GM04503 (cell line): Measurements from ENCODE around the gene ZDHHC14.
"Not testable (repeated sequence)": the region's sequence is repeated elsewhere in the genome, so short reads cannot be mapped to it uniquely, and the experiment has no call there.

Experiments
- DNase-seq: peaks from one replicate; pipeline ENCODE4 v3.0.0-alpha.2; 2012; ENCODE audit warnings: low read depth

Gene ZDHHC14

DNA sequence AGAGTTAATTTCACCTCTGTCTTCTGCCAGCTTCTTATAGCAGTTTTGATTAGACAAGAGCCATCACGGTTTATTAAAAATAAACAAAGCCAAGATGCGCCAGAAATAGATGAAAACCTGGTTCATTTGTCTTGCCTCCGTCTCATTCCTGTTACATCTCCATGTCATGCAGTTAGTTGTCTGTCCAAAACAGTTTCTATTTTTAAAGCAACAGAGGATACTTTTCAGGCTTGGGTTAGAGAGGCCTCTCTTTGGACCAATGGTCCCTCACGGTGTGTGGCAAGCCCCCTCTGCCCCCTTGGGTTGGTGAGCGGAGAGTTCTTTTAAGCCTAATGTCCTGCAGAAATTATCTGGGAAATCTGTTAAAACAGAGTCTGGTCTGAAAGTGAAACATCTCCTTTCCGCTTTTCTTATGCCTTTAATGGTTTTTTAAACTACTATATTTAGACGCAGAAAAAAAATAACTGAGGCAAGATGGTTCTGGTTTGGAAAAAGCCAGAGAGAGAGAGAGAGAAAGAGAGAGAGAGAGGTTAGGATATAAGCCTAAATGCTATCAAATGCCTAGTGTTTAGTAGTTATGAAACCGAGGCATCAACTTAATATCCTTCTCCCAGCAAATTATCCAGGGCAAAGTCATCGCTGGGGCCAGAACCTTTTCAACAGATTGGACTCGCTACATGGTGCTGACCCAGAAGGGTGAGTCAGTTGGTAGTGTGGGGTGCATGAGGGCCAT is 64.5 kb downstream of the ZDHHC14 start:
- no peak for DNase-seq

DNA sequence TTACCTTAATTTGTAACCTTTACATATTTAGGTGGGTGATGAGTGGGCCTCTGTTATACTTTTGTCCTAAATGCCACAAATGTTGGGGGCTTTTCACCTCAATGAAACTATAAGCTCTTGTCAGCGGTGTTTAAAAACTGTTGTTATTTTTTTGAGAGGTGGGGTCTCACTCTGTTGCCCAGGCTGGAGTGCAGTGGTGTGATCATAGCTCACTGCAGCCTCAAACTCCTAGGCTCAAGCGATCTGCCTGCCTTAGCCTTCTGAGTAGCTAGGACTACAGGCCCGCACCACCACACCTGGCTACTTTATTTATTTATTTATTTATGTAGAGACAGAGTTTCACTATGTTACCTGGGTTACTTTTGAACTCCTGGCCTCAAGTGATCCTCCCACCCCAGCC is 66.7 kb downstream of the ZDHHC14 start:
- no peak for DNase-seq

DNA sequence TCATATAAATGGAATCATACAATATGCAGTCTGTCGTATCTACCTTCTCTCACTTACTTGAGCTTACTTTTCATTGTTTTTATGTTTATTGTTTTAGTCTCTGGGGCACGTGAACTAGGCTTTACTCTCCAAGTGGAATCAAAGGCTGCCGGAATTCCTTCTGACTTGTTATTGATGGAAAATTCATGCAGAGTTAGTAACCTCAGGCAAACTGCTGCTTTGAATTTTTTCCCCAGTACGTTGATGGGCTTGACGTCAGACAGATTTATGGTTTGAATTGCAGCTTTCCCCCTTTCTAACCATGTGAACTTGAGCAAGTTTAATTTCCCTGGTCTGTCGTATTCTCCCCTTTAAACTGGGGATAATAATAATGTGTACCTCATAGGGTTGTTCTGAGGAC is 68.6 kb downstream of the ZDHHC14 start:
- no peak for DNase-seq

DNA sequence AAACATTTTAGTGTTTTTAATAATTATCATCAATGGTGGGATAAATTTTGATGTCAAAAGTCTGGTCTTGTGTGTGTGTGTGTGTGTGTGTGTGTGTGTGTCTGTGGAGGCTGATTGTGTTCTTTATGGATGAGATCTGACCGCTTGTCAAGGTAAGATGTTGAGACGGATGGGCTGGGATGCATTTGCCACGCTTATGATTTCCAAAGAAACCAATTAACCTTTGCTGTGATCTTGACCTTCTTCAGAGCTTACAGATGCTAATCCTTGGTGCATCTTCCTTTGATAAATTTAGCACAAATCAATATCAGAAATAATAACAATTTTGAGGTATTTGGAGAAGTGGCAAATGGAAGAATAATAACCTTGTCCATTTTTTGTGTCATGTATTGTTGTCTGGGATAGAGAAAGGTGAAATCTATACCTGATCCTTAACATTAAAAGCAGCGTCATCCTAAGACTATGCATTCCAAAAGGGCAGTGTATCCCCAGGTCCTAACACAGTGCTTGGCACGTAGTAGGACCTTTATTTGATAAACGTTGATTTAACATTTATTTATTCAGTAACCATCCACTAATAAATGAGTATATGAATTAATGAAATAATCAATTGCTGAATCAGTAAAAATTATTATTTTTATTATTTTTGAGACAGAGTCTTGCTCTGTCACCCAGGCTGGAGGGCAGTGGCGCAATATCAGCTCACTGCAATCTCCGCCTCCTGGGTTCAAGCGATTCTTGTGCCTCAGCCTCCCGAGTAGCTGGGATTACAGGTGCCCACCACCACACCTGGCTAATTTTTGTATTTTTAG is 70.1 kb downstream of the ZDHHC14 start:
- no peak for DNase-seq

DNA sequence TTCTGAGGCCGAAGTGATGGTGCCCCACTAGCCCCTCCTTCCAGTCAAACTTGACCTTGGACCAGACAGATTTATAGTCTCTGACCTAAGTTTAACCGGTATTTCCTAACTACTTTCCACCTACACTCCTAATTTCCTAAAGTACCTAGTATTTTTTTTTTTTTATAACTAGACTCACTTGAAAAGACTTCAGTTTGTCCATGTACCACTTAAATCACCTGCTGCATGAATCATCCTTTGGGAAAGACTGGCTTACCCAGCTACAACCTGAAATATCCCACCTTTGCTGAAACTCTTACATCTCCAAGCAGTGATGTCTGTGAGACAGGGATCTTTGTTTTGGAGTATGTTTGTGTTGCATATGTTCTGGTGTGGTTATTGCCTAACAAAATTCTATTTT is 71.1 kb downstream of the ZDHHC14 start:
- DNase-seq = no peak

DNA sequence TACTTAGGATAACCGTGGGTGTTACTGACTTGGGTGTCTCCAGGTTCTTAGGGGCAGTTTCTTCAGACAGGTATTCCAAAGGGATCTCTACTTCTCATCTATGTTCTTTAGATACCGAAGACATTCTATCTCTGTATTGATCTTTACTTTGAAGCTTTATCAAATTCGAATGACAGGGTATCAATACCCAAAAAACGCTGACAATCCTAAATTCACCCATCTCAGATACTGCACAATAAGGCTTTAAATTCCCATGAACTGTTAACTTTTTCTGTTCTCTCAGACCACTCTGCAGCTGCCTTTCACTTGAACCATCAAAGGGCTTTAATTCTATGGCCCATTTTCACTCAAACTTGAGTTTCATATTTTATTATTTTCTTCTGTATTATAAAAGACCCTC is 72.1 kb downstream of the ZDHHC14 start:
- DNase-seq = no peak

DNA sequence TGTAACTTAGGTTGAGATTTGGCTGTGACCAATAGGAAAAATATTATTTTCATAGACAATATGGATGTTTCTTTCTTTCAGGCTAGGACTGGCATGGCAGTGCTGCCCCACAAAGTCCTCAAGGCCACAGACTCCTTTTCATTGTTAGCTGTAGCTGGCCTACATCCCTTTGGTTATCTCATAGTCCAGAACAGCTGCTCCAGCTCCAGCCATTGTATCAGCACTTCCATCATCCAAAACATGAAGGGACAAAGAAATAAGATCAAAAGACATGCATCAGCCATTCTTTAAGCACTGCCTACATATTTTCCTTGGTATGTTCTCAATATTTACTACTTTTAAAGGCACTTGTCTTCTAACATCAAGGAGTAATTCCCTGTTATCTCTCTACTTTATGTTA is 73.0 kb downstream of the ZDHHC14 start:
- DNase-seq = no peak

DNA sequence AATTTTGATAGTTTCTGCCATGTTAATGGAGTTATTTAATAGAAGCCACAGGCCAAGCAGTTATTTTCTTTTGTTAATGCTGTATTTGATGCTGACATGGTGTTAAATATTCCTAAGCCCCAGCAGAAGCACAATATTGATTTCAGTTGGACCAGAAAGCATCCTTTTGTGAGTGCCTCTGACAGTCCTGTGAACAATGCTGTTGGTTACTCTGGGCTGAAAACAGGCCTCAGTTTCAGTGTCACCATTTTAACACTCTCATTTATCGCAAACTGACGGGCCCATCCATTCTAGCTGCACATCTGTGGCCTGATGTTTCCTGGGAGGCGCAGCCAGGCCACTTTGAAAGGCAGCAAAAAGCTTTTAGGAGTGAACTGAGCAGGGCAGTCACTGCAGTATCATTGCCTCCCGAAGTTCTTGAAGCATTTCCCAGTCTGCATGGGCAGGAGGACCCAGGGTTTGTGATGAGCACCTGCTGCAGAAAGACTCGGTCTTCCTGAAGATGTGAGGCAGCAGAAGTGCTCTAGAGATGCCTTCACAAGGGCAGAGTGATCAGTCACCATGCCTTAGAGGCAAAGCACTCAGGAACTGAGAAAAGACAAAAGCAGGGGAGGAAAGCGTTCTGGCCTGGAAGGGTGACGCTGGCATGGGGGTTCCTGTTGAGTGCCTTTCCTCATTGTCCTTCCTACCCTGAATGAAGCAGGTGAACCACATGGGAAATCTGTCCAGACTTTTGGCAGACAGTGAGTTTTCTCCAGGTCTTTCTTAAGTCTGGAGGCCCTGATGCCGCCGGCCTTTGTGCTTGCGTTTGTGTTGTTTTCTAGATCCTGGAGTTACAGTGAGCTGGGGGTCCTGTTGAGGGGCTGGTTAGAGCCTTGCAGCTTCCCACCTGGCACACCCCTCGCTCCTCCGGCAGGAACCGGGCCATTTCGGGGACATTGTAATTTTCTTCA is 74.0 kb downstream of the ZDHHC14 start:
- DNase-seq = no peak

DNA sequence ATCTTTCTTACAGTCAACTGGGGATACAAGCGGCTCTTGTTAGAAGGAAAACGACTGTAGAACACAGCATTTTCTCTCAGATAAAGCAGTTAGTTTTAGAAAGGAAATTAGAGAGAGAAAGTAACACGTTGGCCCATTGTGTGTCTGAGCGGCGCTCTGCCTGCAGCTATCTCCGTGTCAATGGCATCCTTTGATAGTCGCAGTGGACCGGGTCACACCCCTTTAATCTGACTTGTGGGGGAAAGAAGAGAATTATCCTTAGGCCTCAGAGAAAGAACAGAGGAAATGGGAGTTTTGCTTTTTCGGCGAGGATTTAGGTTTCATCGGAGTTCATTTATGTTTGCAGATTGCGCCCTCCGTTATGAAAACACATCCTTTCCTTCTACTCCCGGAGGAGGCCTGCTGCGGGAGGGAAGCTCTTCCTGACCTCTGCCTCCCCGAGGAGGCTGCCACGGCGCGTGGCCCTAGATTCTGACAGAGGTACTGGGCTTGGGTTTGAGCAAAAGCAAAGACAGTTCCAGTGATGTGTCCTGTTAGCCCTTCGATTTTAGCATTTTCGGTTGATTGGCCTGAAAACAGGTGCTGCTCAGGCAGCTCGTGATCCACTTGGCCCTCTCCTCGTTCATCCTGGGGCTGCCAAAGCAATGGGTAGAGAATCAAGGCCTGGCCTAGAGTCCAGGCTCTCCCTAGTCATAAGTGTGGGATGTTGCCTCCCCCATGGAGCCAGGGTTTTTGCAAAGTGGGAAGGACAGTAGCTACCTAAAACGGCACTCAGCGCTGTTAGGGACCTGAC is 74.9 kb downstream of the ZDHHC14 start:
- DNase-seq = no peak

DNA sequence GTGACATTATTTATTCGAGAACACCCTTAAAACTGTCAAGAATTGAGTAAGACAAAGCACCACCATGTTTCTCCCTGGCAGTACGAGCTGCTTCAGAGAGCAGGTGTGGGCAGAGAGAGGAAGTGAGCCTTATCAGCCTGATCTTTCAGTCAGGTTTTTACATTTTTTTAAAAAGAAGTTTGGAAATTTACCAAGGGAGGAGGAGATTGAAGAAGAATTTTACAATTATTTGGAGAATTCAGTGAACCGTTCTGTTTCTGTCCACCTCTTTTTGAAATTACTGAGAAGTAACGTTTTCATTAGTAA is 75.5 kb downstream of the ZDHHC14 start:
- DNase-seq = no peak

DNA sequence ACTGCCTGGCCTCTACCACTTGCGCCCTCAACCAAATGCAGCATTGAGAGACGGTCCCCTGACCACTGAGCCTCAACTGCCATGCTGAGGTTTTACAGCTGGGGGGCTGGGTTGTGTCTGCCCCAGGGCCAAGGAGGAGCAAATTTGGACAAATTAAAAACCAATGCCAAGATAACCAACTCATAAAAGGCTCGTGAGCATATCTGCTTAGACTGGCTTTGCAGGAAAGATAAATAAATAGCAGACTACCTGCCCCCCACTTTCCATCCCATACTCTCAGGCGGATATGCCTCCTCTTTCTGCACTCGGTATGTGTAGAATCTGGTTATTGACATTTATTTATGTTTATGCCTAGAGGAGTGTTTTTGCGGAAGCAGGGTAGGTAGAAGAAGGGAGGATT is 76.8 kb downstream of the ZDHHC14 start:
- no peak for DNase-seq

DNA sequence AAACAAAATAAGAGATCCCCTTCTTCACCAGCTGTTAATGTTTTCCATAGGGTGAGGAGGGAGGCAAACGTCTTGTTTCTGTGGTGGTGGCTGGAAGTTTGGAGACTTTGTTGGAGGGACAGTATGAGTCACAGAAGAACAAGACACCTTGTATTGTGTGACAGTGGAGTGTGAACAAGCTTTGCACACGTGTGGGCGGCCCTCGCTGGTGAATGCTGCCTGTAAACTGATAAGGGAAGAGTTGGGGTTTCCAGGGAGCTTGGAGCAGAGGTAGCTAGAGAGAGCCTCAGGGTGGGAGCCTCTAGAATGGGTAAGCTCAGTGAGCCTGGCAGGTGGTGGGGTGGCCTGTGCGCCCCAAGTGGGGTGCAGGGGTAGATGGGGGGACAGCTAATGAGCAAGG is 78.3 kb downstream of the ZDHHC14 start:
- no peak for DNase-seq

DNA sequence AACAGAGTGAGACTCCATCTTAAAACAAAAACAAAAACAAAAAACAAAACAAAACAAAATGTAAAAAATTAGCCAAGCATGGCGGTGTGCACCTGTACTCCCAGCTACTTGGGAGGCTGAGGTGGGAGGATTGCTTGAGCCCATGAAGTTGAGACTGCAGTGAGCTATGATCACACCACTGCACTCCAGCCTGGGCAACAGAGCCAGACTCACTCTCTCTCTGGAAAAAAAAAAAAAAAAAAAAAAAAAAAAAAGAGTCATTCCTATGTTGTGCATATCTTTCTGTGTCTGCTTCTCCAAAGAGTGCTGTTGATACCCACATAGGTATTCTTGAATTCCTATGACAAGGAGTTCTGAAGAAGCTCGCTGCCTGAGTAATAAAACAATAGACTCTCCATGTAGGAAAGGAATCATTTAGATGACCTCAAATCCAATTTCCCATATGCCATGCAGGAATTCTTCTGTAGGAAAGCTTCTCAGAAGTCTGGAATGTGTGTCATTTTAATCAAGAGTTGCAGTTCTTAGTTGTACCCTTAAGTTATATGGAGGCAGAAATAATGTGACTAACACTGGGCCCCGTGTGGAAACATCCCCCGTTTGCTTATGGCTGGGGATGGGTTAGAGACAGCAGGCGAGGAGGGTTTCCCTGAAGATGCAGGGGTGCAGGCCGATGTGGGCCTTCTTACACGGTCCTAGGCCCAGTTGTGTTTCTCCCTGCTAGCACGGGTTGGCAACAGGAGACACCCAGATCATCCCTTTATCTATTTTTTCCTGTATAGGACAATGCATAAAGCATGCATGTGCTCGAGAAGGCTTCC is 79.4 kb downstream of the ZDHHC14 start:
- no peak for DNase-seq

DNA sequence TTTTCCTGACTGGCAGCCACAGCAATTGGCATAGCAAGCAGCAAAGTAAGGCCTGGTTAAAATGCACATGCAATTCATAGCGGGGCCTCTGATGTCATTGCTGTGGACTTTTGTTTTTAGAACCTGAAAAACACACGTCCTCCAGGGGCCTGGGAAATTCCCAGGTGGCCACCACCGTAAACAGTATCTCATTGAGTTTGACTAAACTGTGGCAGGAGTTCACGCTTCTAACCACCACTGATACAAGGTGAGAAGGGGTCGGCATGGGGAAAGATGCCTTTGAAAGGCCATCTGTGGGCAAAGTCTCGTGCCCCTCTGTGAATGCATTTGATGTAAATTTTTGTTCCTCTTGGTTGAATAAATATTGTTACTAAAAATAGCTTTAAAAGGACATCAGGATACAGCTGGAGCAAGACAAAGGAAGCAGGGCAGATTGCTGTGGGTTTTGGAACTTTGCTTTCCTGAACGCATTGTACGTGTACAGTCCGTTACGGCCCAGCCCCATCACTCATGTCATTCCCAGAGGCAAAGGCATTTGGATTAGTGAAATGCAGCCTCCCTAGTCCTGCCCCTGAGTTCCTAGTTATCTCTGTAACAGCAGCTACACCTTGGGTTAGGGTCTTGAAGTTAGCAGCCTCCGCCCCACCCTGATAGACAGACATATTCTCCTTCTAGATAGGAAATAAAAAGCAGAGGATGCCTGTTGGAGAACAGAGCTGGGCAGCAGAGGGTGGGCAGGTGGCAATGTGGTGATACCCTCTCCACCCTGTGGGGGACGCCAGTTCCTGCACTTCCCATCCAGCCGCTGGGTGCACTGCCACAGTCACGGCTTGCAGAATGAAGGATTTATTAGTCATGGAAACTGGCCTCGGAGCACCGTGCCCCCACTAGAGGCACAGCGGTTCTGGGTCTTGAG is 80.3 kb downstream of the ZDHHC14 start:
- no peak for DNase-seq

DNA sequence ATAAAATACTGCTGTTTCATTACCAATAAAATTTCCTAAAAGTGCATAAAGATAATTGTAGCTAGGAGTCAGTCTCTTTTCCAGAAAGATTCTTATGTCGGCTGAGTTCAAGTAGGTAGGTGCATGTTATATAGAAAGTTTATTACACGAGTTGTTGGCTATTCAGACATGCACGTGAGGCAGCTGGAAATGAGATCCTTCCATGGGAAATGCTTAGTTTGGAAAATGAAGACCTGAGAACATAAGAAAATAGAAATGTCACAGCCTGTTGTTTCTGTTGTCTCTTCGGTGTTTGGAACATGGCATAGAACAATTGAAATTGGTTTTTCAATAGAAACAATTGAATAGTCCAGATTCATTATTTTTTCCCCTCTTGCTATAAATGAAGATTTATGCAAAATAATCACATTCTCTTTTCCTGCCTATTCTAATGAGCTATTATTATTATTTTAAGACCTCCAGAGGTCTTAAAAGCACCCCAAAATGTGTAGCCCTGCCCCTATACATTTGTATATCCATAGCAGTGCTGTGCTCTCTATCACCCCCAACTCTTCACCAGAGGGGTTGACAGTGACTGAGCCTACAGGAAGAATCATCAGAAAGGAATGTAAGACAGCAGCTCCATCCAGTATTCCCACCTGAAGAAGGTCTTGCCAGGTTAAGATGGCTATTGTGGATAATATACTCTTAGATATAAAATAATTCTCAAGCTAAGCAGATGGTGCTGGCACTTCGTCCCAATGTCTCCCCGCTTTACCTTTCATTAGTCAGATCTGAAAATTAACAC is 82.2 kb downstream of the ZDHHC14 start:
- no peak for DNase-seq

DNA sequence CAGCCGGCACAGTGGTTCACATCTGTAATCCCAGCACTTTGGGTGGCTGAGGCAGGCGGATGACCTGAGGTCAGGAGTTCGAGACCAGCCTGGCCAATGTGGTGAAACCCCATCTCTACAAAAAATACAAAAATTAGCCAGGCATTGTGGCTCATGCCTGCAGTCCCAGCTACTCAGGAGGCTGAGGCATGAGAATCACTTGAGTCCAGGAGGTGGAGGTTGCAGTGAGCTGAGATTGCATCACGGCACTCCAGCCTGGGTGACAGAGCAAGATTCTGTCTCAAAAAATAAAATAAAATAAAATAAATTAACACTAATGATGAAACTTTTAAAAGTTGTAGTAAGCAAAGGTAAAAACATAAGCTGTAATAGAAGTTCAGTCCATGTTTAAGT is 82.7 kb downstream of the ZDHHC14 start:
- not testable (repeated sequence) for DNase-seq

DNA sequence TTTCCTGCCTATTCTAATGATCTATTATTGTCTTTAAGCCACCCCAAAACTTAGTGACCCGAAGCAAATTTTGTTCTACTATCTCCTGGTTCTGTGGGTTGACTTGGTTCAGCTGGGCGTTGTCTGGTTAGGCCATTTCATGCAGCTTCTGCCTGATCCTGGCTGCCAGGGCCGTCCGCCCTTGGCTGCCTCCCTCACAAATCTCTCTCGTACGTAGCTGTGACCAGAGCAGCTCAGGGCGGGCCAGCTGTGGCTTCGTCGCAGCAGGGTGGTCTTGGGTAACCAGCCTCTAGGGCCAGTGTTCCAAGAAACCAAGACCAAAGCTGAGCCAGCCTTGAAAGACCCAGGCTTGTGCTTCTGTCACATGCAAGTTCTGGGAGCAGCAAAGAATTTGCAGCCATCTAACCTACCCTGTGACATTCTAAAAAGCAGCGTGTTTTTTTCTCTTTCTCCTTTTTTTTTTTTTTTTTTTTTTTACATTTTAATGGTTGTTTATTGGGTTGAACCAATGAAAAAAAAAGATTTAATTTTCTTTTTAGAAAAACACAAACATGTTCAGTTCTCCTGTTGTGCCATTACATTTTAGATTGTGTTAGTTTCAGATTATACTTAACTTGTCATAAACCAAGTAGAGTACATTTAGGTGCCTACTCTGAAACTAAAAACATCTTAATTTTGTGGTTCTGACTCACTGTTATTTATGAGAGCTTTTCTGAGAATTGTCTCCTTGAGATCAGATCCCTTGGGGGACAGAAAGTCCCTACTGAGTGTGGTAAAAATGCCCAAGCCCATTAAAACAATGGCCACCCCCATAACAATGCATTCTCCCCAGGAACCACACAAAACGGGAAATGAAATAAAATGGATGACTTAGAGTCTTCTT is 83.9 kb downstream of the ZDHHC14 start:
- no peak for DNase-seq

DNA sequence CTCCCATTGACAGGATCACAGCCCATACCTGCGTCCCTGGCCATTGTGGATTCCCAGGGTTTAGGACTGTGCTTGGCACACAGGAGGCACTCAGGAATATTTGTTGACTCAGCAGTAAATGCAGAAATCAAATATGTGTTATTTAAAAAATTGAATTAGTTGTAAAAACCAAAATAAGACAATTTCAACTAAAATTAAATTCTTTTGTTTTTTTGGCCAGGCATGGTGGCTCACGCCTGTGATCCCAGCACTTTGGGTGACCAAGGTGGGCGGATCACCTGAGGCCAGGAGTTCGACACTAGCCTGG is 85.3 kb downstream of the ZDHHC14 start:
- no peak for DNase-seq
